GM13976 (cell line): ENCODE data around the gene PSMD5.

Experiments
- DNase-seq: peaks from one replicate; pipeline ENCODE4 v3.0.0; 2012; ENCODE audit warnings: low spot score
- in situ Hi-C: fragments of 300-500 bp; cut with MboI; formaldehyde crosslinking; loops from one replicate; pipeline ENCODE4 v1.12.0; 2022; ENCODE audit warnings: low sequenced_read_pairs, mixed read lengths, inconsistent platforms; ENCODE audit not compliant: unreplicated experiment
- TF ChIP-seq, protein P1 (sequence below): IDR thresholded peaks from 2 replicates; pipeline ENCODE4 v1.5.1; 2012; ENCODE audit warnings: borderline replicate concordance, mild to moderate bottlenecking; ENCODE audit not compliant: insufficient read depth; ENCODE audit errors: extremely low read depth, missing control alignments, control extremely low read depth

The PSMD5 gene

DNA sequence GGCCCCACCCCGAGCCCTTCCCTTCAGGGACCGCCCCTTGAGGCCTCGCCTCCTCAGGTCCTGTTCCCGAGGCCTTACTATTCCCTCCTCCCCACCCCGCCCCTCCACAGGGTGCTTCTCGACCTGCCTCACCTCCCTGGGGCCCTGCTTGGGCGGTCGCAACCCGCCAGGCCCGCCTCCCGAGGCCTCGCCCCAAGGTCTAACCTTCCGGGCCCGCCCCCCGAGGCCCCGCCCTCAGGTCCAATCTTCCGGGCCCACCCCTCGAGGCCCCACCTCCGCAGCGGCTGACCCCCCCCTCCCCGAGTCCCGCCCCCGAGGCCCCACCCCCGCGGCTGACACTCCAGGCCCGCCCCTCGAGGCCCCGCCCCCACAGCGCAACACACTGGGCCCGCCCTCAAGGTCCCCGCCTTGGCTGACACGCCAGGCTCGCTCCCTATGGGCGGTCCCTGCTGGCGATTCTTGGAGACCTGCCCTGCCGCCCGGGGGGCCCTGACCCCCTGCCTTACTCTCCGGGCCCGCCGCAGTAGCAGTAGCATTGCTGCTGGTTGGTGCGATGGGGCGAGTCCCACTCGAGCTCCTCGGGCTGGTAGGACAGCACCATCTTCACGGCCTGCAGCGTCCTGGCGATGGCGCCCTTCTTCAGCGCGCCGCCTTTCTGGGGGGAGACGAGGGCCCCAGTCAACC, 26.1 kb upstream of the PSMD5 start:
- peak; percentile 99 for DNase-seq
- TF ChIP-seq, protein P1, sequence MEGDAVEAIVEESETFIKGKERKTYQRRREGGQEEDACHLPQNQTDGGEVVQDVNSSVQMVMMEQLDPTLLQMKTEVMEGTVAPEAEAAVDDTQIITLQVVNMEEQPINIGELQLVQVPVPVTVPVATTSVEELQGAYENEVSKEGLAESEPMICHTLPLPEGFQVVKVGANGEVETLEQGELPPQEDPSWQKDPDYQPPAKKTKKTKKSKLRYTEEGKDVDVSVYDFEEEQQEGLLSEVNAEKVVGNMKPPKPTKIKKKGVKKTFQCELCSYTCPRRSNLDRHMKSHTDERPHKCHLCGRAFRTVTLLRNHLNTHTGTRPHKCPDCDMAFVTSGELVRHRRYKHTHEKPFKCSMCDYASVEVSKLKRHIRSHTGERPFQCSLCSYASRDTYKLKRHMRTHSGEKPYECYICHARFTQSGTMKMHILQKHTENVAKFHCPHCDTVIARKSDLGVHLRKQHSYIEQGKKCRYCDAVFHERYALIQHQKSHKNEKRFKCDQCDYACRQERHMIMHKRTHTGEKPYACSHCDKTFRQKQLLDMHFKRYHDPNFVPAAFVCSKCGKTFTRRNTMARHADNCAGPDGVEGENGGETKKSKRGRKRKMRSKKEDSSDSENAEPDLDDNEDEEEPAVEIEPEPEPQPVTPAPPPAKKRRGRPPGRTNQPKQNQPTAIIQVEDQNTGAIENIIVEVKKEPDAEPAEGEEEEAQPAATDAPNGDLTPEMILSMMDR, result peak; percentile 60
- in situ Hi-C loops, result no loop called here

DNA sequence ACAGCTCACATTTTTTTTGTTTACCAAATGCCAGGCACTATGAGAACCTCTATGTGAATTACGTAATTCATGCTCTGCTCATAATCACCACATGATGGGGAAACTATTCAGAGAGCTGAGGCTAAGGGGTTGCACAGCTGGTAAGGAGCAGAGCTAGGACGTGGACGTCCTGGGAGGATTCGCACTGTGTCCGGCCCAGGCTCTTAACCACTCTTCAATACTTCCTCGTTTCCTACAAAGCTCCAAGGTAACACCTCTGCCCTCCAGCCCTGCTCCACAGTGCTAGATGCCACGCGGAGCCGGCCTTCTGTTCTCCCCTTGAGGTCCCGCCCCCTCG, 25.6 kb upstream of the PSMD5 start:
- no peak for DNase-seq
- TF ChIP-seq, protein P1, result no peak
- in situ Hi-C loops, result no loop called here

DNA sequence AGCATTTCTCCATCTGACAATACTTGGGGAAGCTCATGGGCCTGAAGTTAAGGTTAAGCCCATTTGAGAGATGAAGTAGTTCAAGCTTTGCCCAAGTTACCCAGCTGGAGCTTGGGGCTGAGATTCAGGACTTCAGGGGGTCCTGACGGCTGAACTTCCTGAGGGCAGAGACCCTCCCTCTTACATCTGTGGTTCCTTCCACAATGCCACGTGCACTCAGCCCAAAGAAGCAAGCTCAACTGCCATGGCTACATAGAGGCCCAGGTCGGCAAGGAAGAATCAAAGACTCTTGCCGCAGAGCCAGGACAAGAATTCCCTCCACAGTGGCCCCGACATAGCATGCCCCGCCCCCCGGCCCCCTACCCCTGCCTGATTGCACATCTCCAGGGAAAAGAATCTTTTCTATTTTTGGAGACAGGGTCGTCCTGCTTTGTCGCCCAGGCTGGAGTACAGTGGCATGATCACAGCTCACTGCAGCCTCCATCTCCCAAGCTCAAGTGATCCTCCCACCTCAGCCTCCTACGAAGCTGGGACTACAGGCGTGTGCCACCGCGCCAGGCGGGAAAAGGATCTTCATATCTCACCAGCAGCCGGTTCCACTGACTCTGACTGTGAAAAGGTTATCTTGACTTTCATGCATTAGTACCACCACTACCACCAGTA, 25.1 kb upstream of the PSMD5 start:
- DNase-seq, result no peak
- TF ChIP-seq, protein P1, result no peak
- in situ Hi-C loops, result no loop called here

DNA sequence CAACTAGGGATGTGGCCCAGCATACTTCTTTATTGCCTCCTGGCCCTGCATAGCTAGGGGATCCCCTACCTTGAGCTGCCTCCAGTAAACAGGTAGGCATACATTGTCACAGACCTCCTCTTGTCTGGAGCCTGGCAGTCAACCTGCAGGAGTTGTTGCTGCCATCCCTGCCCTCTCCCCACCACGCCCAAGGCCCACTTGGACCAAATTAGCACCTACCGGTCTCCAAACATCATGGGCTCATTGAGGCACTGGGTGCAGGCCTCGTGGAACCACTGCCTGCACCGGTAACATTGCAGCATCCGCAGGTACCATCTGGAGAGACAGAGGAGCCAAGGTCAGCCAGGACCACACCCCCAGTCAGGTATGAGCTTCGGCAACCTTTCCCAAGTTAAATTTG, 23.9 kb upstream of the PSMD5 start:
- TF ChIP-seq, protein P1, result no peak
- in situ Hi-C loops, result no loop called here
- no peak for DNase-seq

DNA sequence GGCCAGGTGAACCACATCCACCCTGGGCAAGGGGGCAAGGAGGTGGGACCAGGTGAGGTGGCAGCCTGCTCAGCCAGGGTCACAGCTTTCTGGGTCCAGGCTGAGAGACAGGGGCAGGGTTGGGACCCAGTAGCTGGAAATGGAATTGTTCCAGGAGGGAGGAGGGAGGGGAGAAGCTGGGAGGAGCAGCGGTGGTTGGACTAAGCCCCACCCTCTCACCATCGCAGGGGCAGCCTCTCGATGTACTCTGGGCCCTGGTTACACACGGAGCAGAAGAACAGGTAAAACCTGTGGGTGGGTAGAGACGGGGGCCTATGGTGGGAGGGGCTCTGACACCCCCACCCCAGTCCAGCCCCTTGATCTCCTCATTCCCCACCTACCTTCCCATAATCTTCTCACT, 23.1 kb upstream of the PSMD5 start:
- in situ Hi-C loops, result no loop called here
- TF ChIP-seq, protein P1, result no peak
- no peak for DNase-seq

DNA sequence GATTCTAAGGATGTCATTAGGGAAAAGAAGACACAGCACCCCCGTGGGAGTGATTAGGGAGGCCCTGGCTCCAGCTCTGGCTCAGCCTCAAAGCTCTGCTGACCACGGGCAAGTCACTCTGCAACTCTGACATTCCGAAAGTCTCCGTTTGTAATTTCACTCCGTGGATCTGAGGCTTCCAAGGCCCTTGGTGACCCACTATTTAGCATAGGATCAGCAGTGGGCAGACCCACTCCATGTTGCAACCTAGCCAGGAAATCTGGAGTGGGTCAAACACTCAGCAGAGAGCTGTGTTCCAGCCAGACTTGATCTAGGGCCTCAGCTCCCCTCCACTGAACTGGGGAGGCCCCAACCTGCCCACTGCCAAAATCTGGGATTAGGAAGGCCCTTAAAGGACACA, 22.5 kb upstream of the PSMD5 start:
- TF ChIP-seq, protein P1, result no peak
- DNase-seq, result no peak
- in situ Hi-C loops, result no loop called here
